Measurements from ENCODE around the gene ARL14EPL. TPM values are rescaled to one million over a fixed set of nuclear protein-coding genes. Genes with fewer than 3 reads are reported as not detected.

Gene ARL14EPL
- total RNA-seq, 4 donors from 2014 or later = not detected

DNA sequence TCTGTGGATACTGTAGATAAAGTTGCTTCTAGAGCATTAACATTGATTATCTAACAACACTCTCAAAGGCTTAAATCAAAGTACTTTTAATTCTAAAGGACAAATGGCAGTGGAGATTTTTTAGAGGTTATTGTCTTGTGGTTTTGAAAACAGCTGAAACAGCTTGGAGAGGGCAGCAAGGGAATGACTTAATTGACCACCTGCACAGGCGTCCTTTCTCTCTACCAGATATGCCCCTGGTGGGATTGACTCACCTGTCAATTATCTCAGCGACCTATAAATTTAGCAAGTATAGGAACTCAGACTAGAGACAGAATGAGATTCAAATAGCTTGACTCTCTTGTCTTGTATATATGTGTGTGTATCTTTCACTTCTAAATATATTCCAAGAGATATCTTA lies 13.5 kb downstream of the ARL14EPL start:
- no peaks in the 10 kb centered on the region for H3K9me3 ChIP-seq
- H3K4me1 ChIP-seq = no peaks in the 10 kb centered on the region
- 77 to 83% methylated on average over 2 of the region's 2 CpGs for WGBS, 2 donors (ENCODE audit: low coverage in 1 of 2)
- no peaks in the 10 kb centered on the region for H3K36me3 ChIP-seq
- in situ Hi-C loops (cut with MboI; ENCODE audit: low pct_ligation_motif_present in 1 of 4, low pct_unique_long_range_greater_than_20kb in 1 of 4, low sequenced_read_pairs in 3 of 4) (no loop called here), intact Hi-C loops (cut with DNase I; ENCODE audit: low total_unique reads) (no loop called here)
- H3K27me3 ChIP-seq = peaks cover 7% of the 10 kb centered on the region
- no peak overlapping the region for H3K4me3 ChIP-seq
- TF ChIP-seq POLR2A (IDR thresholded peaks at IDR 0.05) = no peak
- no peak for TF ChIP-seq CTCF (IDR thresholded peaks at IDR 0.05)
- TF ChIP-seq EP300 (IDR thresholded peaks at IDR 0.05; ENCODE audit: low read depth) = no peak
- TF ChIP-seq POLR2AphosphoS5 (IDR thresholded peaks at IDR 0.05) = no peak
- no peak overlapping the region for H3K27ac ChIP-seq
- DNase-seq = no peak

DNA sequence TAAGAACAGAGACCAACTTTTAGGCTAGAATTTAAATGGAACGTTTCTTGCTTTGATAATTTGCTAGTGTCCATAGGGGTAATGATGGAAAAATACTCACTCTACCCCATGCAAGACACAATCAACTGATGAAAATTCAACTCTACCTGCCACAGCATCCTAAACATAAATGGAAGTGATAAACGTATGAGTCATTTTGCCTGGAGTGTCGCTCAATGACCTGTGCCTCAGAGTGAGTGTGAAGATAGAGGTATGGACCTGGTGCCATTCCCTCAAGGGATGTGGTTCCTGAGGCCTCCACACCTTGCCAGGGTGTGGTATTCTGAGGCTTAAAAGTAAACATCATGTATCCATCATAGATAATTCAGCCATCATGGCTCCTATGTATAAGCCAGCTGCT lies 14.0 kb downstream of the ARL14EPL start:
- in situ Hi-C loops (cut with MboI; ENCODE audit: low pct_ligation_motif_present in 1 of 4, low pct_unique_long_range_greater_than_20kb in 1 of 4, low sequenced_read_pairs in 3 of 4) = no loop called here
- 60 to 90% methylated on average over 1 to 3 of the region's 3 CpGs for WGBS, 2 donors (ENCODE audit: low coverage in 1 of 2)
- H3K4me1 ChIP-seq = no peaks in the 10 kb centered on the region
- no peak for DNase-seq
- no peaks in the 10 kb centered on the region for H3K9me3 ChIP-seq
- no peak overlapping the region for H3K27ac ChIP-seq
- H3K36me3 ChIP-seq = no peaks in the 10 kb centered on the region
- intact Hi-C loops (cut with DNase I; ENCODE audit: low total_unique reads) = no loop called here
- H3K27me3 ChIP-seq = peaks cover 7% of the 10 kb centered on the region
- TF ChIP-seq EP300 (IDR thresholded peaks at IDR 0.05; ENCODE audit: low read depth) (no peak), POLR2A (IDR thresholded peaks at IDR 0.05) (no peak), POLR2AphosphoS5 (IDR thresholded peaks at IDR 0.05) (no peak), CTCF (IDR thresholded peaks at IDR 0.05) (no peak)
- no peak overlapping the region for H3K4me3 ChIP-seq

DNA sequence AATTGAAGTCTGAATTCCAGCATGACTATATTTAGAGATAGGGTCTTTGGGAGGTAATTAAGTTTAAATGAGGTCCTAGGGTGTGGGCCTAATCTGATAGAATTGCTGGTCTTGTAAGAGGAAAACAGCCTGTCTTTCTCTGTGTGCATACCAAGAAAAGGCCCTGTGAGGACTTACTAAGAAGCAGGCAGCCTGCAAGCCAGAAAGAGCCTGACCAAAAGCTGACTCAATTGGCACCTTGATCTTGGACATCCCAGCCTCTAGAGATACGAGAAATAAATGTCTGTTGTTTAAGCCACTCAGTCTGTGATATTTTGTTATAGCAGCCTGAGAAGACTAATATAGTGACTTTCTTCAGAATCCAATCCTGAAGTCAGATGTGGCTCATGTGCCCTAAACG lies 14.6 kb downstream of the ARL14EPL start:
- no peak for TF ChIP-seq EP300 (IDR thresholded peaks at IDR 0.05; ENCODE audit: low read depth)
- no peak for TF ChIP-seq CTCF (IDR thresholded peaks at IDR 0.05)
- no peak for TF ChIP-seq POLR2AphosphoS5 (IDR thresholded peaks at IDR 0.05)
- TF ChIP-seq POLR2A (IDR thresholded peaks at IDR 0.05) = no peak
- no peaks in the 10 kb centered on the region for H3K9me3 ChIP-seq
- WGBS, 2 donors (ENCODE audit: low coverage in 1 of 2) = 75 to 92% methylated on average over 2 of the region's 2 CpGs
- no peaks in the 10 kb centered on the region for H3K36me3 ChIP-seq
- no peak overlapping the region for H3K4me3 ChIP-seq
- DNase-seq = no peak
- intact Hi-C loops (cut with DNase I; ENCODE audit: low total_unique reads) (no loop called here), in situ Hi-C loops (cut with MboI; ENCODE audit: low pct_ligation_motif_present in 1 of 4, low pct_unique_long_range_greater_than_20kb in 1 of 4, low sequenced_read_pairs in 3 of 4) (no loop called here)
- peaks cover 2% of the 10 kb centered on the region for H3K27me3 ChIP-seq
- no peaks in the 10 kb centered on the region for H3K4me1 ChIP-seq
- no peak overlapping the region for H3K27ac ChIP-seq

DNA sequence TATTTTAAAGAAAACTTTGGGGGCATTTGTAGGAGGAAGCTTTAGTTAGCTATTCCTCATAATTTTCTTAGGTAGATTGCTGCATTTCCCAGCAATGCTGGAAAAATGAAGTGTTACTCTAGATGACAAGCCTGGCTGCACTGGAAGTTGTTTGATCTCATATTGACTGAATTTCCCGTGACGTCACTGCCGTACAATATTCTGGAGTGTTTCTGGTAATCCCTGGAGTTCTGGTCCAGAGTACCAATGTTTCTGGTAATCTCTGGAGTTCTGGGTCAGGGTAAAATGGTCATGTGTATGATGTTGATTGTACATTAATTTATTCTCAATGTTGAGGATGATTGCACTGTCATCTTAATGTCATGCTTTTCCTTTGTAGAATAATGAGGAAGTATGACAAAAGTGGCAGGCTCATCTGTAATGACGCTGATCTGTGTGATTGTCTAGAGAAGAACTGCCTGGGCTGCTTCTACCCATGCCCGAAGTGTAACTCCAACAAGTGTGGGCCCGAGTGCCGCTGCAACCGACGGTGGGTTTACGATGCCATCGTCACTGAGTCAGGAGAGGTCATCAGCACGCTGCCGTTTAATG lies 26.2 kb downstream of the ARL14EPL start:
- Histone ChIP-seq H3K9me3 (no peaks in the 10 kb centered on the region), H3K4me1 (no peaks in the 10 kb centered on the region), H3K4me3 (no peak overlapping the region), H3K36me3 (no peaks in the 10 kb centered on the region), H3K27me3 (peaks cover 10% of the 10 kb centered on the region), H3K27ac (no peak overlapping the region)
- in situ Hi-C loops (cut with MboI; ENCODE audit: low pct_ligation_motif_present in 1 of 4, low pct_unique_long_range_greater_than_20kb in 1 of 4, low sequenced_read_pairs in 3 of 4) = loop anchor here (25.0 kb wide), 2 partner anchors 221 to 746 kb away; partner anchors contain the start of genes AP3S1 (in 1 of the 4) and ATG12 (in 1 of the 4)
- DNase-seq = no peak
- no peak for TF ChIP-seq POLR2AphosphoS5 (IDR thresholded peaks at IDR 0.05)
- TF ChIP-seq CTCF (IDR thresholded peaks at IDR 0.05) = no peak
- no peak for TF ChIP-seq EP300 (IDR thresholded peaks at IDR 0.05; ENCODE audit: low read depth)
- TF ChIP-seq POLR2A (IDR thresholded peaks at IDR 0.05) = no peak
- intact Hi-C loops (cut with DNase I; ENCODE audit: low total_unique reads) = no loop called here
- WGBS, 2 donors (ENCODE audit: low coverage in 1 of 2) = 76 to 82% methylated on average over 13 of the region's 13 CpGs

Measured in transverse colon (tissue), 4 donors.